Tongue (tissue), 2 donors: Measurements from ENCODE around the gene GYPB. TPM values are rescaled to one million over a fixed set of nuclear protein-coding genes. Genes with fewer than 3 reads are reported as not detected.
"Not testable (repeated sequence)": the region's sequence is repeated elsewhere in the genome, so short reads cannot be mapped to it uniquely, and the experiment has no call there.

ENCODE experiments used
- DNase-seq: peaks from one replicate; pipeline ENCODE4 v3.0.0-alpha.2; 2015
- total RNA-seq: library from RNA; depleted of rRNA; stranded (reverse); fragments of >200 nt; gene quantifications from one replicate; pipeline ENCODE4 v1.2.3, GENCODE V29; 2014

GYPB gene
- total RNA-seq, 1 donor from 2014 or later, result 5.1 TPM

DNA sequence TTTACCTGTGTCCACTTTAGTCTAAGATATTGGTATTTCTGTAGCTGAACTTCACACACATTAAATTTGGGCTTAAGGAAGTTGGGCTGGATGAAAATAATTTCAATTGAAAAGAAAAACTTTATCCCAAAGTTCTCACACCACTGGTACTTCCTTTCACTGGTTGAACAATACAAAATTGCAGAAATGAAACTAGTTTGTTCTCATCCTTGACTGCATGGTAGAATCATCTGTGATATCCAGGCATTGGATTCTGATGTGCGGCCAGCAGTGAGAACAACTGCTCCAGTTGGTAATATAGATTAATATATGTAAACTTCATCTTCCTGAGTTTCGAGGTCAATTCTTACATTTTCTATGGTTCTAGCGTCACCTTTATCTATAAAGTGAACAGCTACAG, 10.6 kb downstream of the GYPB start:
- not testable (repeated sequence) for DNase-seq

DNA sequence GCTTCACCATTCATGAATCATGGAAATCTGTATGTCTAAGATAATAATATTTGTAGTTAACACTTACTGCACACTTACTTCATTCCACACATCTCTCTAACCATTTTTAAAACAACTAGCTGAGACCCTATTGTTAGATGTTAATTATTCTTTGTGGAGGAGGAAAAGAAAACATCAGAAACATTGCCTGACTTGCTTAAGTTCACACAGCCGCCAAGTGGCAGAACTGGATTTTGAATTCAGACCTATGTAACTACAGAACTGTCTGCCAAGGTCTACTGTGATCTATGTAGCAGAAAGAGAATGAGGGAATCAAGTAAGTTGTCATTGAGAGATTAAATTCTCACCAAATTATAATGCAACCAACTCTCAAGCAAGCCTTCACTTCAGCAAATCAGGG, 11.2 kb downstream of the GYPB start:
- DNase-seq, result not testable (repeated sequence)

DNA sequence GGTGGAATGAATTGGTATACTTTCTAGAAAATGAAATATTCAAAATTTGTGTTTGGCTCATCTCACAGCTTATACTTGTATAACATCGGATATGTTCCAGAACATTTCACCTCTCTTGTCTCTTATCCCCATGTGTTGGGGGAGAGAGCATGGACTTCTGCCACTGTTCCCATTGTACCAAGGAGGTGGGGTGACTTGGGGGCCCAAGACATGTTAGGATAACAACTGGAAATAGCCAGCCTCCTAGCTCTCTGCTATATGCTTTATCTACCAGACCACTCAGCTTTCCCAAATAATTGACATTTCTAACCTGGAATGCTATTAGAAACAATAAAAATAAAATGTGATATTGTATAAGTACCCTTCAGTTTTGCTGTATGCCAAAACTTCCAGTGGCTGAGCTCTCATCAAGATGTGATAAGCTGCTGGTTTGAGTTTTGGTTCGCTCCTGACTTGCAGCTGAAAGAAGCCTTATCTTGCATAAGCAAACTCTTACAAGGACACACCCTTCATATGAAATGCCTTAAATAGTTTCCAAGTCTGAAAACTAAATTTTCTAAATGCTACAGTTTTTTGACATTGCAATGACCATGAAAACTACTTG, 12.9 kb downstream of the GYPB start:
- DNase-seq, result not testable (repeated sequence)

DNA sequence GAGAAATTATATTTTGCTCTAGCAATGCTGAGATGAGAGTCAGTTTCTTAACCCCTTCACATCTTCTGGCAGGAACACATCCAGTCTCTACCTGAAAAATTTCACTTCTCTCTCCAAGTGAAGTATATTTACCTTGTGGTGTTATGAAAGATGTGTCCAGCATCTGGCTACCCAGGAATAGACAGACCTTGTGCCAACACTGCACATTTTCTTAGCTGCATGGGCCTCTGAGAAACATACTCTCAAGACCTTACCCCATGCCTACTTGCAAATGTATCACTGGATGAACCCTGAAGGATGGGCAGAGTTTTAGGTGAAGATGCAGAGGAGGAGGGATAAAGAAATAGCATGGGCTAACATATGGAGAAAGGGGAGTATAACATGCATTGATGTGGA, 13.6 kb downstream of the GYPB start:
- not testable (repeated sequence) for DNase-seq

DNA sequence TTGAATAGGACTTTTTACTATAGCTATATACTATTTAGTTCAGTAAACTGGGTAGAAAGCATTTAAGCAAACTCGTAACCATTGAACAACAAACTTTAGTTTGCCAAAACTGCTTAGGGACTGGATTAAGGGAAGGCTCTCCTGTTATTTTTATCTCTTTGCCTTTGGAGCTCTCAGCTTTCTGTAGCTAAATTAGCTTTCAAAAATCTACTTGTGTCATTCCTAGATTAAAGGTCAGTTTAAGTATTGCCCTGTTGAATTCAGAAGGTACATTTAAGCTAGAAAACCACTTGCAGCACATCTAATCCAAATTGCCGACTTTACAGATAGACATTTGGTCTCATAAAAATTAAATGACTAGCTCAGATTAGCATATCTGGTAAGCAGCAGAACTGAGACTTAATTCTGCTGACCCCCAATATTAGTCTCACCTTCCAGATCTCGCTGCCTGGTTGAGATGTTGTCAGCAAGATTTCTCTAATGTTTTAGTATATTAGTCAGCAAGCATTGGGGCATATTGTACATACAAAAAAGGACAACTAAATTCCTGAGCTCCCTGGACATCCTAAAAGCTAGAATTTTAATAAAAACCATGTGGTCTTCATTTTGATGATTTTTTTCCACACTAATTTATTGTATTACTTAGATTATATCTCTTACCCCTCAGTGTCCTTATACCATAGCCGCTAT, 14.2 kb downstream of the GYPB start:
- DNase-seq, result not testable (repeated sequence)

DNA sequence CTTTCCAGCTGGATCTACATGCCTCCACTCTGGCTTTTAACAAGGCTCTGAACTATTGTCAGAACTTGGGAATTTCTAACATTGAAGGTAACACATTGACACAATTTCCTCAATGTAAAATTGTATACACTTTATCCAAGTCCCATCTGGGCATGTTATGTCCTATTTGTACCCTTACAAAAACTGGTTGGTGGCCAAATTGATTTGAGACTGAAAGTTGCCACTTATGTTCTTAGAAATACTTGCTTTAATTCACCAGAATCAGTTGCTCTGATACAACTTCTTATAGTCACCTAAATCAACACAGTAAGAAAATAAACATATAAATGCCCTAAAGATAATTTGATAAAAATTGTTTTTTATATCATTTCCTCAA, 15.3 kb downstream of the GYPB start:
- not testable (repeated sequence) for DNase-seq

DNA sequence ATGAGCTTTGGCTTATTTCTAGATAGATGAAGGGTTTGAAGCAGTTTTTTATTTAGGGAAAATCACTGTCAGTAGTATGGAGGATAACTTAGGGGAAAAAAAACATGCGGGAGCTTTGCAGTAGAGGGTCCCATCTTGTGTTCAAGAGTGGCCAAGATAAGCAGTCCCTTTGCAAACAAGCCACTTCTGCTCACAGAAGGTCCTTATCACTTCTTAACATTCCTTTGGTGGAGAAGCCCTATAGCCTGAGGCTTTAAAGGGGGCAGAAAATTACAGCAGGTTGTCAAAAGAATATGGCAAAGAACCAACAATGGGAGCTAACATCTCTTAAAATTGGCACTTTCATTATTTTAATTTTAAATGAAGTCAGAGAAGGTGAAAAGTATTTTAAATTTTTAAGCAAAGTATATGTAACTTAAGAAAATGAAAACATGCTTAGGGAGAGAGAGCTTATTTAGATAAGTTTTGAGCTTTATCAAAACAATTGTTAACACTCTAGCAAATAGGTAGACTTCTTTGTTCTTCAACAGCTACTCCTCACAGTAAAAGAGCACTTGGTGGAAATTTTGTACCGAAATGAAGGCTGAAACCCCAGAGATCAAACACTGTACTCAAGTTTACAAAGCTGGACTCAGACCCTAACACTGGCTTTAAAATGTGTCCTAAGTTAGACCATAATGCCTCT, 15.8 kb downstream of the GYPB start:
- not testable (repeated sequence) for DNase-seq

DNA sequence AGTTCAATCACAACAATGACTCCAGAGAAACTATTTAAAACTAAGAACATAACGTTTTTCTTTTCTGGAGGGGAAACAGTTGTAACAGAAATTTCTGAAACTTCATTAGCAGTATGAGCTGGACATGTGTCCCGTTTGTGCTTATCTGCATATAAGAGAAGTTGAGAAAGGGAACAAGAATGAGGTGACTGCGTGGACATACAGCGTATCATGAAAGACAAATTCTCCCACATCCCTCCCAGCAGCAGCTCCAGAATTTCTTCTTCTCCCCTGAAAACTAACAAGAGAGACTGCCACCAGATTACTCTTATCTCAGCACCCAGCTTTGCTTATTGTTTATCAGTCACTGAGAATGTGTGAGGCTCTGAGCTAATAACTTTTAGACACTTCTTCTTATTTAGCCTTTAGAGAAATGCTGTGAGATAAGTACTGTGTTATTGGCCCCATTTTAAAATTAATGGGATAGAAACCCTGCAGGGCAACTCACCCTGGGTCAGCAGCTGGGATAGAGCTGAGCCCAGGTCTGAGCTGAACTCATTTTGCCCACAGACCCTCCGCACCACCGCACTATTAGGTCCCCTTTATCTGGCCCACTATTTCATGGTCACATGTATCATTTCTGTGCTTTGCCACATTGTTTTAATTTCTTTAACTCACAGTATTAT, 18.7 kb downstream of the GYPB start:
- DNase-seq, result not testable (repeated sequence)

DNA sequence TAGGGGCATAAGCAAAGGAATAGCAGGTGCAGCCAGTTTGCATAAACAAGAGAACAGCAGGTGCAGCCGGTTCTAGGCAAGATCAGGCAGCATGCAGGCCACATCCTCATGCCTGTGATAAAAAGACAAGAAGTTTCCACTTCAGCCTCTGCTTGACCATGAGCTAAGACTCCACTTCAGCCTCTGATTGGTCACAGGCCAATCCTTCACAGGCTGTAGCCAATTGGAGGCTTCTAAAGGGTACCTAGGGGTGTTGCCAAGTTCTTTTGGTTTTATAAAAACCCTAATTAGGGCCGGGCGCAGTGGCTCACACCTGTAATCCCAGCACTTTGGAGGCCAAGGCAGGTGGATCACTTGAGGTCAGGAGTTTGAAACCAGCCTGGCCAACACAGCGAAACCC, 23.0 kb downstream of the GYPB start:
- not testable (repeated sequence) for DNase-seq

DNA sequence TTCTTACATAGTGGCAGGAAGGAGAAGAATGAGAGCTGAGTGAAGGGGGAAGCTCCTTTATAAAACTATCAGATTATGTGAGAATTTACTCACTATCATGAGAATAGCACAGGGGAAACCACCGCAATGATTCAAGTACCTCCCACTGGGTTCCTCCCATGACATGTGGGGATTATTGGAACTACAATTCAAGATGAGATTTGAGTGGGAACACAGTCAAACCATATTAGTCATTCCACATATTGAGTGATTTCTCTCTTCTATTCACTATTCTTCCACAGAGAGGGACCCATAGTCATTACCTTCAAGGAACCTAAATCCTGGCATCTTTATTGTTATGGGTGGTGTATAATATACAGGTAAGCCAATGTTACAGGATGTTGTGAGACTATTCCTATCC, 27.4 kb downstream of the GYPB start:
- DNase-seq, result not testable (repeated sequence)

DNA sequence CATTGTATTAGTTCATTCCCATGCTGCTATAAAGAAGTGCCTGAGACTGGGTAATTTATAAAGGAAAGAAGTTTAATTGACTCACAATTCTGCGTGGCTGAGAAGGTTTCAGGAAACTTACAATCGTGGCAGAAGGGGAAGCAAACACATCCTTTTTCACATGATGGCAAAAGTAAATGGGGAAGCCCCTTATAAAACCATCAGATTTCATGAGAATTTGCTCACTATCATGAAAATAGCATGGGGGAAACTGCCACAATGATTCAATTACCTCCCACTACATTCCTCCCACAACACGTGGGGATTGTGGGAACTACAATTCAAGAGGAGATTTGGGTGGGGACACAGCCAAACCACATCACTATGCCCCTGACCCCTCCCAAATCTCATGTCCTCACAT, 28.5 kb downstream of the GYPB start:
- not testable (repeated sequence) for DNase-seq

DNA sequence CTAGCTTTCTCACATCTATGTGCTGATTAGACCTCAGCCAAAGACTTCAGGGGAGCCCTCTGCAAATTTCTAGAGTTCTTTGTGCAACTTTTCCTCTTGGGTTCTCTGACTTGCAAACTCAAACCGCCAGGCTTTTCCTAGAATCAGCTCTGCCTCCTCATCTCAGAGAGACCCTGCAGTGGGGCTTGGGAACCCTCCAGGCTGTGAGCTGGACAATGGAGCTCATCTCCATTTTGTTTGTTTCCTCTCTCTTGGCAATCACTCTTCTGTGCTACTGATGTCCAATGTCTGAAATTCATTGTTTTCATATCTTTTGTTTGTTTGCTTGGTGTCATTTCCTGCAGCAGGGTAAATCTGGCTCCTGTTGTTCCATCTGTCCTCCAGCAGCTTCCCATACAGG, 33.0 kb downstream of the GYPB start:
- no peak for DNase-seq

DNA sequence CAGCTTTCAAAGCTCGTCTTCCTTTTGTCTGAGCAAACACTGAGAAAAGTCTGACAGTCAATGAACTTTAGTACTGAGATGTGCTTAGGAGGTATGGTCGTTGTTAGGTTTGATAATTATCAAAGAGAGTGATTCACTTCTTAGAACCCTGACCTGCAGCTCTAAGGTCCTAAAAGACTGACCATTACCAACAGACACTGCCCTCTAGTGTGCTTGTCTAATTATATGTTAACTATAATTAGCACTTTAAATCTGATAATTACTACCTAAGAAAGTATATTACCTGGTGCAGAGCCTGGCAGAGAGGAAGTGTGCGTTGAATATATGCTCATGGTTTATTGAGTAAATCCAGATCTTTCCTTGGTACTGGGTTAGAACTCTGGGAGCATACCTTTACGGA, 38.4 kb downstream of the GYPB start:
- not testable (repeated sequence) for DNase-seq

DNA sequence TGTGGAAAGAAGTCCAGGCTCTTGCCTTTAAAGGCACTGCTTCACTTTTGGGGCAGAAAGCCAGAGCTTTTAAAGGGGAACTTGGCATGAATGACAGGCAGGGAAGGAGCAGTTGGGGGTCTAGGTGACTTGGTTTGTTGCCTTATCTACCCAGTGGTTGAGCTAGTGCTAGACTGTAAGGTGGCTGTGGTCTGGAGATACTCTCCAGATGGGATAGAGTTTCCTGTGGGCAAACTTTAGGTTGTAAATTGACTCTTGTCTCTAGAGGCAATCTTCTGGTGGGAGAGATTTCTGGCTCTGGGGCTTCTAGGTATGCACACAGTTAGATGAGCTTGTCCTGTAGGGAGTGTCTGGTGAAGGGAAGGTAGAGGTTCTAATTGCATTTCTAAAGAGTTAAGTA, 43.7 kb downstream of the GYPB start:
- DNase-seq, result not testable (repeated sequence)

DNA sequence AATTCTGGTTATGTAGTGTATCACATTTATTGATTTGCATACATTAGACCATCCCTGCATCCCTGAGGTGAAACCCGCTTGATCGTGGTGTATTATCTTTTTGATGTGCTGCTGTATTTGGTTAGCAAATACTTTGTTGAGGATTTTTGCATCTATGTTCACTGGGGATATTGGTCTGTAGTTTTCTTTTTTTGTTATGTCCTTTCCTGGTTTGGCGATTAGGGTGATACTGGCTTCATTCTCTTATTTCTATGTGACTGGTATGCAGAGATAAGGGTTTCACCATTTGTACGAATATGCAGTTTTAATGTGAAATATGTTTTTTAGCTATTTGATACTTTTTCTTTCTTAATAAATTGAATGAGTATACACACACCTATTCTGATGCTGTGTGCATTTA, 45.2 kb downstream of the GYPB start:
- DNase-seq, result not testable (repeated sequence)

DNA sequence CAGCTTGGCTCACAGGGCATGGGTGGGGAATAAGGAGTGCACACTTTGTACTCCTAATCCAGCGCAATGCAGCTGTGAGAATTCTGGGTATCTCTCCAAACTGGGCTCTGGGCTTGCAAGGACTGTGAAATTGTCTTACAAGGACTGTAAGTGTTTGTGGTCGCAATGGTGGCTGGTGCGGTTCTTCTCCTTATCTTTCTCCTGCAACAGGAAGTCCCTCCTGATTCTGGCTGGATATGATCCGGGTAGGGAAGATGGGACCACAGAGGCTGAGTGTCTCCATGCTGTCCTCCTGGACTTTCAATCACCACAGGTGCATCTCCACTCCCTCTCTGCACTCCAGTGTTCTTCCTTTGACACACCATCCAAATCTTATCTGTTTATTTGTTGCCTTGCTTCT, 58.1 kb downstream of the GYPB start:
- no peak for DNase-seq

DNA sequence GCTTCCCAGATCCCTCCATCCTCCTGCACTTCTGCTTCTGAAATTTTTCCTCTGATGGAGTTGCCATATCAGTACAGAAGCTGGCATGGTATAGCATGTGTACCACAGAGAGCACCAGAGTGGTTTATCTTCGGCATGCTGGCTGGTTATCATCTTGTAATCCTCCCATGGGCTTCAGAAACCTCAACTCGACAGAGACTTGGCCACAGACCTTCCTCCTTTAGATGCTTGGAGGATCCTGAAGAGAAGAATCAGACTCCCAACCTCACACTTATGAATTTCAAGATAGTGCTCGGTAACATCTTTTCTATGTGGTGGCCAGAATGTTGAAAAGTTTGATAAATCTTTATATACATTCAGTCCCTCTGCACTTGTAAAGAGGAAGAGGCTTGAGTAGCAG, 63.9 kb downstream of the GYPB start:
- not testable (repeated sequence) for DNase-seq

DNA sequence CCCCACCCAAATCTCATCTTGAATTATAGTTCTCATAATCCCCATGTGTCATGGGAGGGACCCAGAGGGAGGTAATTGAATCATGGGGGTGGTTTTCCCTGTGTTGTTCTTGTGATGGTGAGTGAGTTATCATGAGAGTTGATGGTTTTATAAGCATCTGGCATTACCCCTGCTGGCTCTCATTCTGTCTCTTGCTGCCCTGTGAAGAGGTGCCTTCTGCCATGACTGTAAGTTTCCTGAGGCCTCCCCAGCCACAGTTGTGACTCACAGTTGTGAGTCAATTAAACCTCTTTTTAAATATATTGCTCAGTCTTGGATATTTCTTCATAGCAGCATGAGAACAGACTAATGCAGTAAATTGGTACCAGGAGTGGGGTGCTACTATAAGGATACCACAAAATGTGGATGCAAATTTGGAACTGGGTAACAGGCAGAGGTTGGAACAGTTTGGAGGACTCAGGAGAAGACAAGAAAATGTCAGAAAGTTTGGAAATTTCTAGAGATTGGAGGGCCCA, 67.7 kb downstream of the GYPB start:
- DNase-seq, result not testable (repeated sequence)

DNA sequence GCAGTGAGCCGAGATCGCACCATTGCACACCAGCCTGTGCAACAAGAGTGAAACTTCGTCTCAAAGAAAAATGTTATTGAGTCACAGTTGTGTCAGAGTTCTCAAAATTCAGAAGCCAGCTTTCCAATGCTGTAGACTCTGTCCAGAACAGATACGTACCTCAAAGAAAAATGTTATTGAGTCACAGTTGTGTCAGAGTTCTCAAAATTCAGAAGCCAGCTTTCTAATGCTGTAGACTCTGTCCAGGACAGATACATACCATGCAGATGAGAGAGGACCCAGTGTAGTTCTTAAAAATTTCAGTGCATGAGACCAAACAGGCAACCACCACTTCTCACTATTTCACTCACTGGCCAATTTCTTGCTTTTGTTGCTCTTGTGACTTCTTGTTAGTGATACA, 68.2 kb downstream of the GYPB start:
- not testable (repeated sequence) for DNase-seq

DNA sequence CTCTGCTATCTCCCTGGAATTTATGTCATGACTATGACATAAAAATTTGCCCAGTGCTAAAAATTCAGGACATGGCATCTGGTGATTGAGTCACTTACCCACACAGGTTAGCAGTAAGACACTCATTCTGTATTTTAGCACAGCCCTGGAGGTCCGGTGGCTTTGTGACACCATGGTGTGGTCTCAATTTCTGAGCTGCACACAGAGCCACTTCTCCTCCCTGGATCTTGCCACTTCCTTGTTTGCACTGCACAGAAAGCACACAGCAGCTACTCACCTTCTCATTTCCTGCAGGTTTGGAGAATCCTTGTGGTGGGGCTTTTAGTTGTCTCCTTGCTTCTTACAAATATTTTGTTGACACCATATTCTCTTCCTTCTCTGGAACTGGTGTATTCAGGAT, 69.0 kb downstream of the GYPB start:
- DNase-seq, result not testable (repeated sequence)

DNA sequence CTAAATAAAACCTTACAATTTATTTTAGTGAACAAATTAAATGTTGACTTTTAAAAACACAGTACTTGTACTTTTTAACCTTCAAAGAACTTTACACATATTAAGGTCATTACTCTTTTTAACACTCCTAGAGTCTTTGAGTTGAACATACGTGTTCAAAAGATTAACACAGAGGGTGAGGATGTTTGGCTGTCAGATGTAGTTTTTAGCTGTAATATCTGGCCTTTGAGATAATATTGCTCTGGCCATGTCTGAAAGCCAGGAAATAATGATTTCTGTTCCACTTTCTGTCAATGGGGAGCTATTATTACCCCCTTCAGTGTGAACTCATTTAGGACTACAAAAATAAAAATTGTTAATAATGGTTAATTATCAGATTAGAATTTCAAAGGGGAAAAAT, 71.7 kb downstream of the GYPB start:
- not testable (repeated sequence) for DNase-seq
